AG08395 (cell line): ENCODE measurements around the gene EPHB2.
A peak's percentile ranks its signal among the peaks of the same experiment; 100 is the strongest.

Experiments
- DNase-seq: peaks from one replicate; pipeline ENCODE4 v3.0.0; 2012; ENCODE audit warnings: mixed read lengths, low spot score

The EPHB2 gene

DNA sequence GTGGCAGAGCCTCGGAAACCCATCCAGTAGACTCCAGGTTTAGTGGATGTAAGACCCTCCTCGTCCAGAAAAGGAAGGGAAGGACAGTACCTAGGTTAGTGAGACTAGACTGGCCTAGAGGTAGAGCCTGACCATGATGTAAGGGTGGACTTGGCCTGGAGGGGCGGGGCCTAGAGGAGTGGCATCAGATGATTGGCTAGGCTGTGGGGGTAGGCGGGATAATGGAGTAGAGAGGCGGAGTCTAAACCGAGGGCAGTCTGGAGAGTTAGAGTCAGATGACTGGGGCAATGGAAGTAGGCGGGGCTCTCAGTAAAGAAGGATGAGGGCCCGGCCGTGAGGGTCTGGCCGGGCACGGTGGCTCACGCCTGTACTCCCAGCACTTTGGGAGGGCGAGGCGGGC is 70.1 kb downstream of the EPHB2 start:
- DNase-seq = peak; percentile 36

DNA sequence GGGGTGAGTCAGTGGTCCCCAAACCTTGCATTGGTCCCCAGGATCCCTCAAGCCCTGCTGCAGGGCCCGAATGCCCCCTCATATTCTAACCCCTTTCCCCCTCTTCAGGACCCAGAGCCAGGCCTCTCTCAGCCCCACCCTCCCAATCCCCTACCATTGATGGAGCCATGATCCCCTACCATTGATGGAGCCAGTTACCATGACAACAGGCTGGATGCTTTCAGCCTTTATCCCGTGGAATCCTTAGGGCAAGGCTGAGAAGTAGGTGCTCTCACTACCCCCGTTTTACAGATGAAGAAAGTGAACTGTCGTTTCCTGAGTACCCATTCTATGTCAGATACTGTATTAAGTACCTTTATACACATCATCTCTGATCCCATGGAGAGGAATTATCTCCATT is 70.8 kb downstream of the EPHB2 start:
- DNase-seq = no peak

DNA sequence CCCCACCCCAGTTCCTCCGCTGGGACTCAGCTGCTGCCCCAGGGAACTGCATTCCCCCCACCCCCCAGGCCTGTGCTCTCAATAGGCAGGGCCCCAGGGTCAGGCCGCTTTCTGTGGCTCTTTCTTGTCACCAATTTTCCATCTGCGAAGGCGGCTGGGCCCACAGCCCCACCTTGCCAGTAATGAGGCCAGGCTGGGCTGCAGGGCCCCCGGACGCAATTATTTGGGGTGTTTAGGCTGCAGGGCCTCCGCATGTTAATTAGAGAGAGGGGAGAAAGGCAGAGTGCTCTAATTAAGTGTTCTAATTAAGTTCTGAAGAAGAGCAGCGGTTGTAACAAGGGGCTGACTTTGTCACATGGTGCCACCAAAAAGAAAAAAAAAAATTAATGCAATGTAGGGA is 71.8 kb downstream of the EPHB2 start:
- DNase-seq = no peak

DNA sequence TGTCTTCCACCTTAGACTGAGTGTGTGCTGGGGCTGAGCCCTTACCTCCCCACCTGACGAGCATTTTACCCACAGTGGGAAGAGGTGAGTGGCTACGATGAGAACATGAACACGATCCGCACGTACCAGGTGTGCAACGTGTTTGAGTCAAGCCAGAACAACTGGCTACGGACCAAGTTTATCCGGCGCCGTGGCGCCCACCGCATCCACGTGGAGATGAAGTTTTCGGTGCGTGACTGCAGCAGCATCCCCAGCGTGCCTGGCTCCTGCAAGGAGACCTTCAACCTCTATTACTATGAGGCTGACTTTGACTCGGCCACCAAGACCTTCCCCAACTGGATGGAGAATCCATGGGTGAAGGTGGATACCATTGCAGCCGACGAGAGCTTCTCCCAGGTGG is 73.7 kb downstream of the EPHB2 start:
- DNase-seq = no peak

DNA sequence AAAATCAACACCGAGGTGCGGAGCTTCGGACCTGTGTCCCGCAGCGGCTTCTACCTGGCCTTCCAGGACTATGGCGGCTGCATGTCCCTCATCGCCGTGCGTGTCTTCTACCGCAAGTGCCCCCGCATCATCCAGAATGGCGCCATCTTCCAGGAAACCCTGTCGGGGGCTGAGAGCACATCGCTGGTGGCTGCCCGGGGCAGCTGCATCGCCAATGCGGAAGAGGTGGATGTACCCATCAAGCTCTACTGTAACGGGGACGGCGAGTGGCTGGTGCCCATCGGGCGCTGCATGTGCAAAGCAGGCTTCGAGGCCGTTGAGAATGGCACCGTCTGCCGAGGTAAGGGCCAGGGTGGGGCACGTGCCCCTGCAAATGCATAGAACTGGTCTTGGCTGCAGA is 74.1 kb downstream of the EPHB2 start:
- no peak for DNase-seq

DNA sequence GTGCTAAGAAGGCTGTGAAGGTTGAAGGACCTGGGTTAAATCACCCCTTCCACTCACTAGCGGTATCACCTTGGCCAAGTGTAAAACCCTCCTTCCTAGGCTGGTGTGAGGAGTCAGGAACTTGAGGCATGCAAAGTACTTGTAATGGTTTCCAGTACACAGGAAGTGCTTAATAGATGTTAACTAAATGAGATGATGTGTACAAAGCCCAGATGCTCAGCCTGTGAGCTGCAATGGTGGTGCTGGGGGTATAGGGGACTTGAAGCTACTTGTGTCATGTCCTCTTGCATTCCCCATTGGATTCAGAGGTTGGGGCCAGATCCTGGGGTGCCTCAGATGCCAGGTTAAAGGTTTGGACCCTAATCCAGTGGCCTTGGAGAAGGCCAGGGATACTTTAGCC is 75.5 kb downstream of the EPHB2 start:
- no peak for DNase-seq

DNA sequence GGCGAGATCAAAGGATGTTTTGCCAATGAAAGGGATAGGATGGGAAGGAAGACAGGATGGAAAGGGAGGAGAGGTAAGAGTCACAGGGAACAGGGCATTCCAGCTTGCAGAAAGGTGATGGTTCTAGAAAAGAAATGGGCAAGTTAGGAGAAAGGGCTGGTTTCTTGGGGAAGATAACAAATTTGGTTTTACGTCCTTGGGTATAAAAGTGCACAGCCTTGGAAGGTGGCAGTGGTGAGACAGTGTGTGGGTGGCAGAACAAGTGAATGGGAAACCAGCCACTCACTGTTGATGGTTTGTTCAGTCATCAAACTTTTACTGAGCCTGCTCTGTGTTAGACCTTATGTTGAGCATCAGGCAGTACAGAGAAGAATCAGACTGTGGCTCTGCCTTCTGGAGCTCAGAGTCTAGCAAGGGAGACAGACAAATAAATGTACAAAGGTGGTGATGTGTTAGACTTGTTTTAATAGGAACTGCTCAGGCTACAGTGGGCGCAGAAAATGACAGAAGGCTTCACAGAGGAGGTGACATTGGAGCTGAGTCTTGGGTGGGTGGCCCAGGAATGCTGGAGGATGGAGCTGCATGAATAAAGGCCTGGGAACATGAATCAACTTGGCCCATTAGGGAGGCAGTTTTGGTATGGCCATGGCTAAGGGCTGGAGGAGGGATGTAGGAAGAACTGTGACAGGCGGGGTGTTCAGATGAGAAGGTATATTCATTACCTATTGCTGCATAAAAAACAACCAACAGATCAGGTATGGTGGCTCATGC is 76.3 kb downstream of the EPHB2 start:
- DNase-seq = no peak

DNA sequence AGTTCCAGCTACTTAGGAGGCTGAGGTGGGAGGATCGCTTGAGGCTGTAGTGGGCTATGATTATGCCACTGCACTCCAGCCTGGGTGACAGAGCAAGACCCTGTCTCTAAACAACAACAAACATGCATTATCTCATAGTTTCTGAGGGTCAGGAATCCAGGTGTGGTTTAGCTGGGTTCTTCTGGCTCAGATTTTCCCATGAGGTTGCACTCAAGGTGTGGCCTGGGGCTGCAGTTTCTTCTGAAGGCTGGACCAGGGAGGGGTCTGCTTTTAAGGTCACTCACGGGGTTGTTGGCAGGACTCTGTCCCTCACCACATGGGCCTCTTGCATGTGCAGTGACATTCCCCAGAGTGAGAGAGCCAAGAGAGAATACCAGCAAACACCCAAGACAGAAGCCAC is 77.0 kb downstream of the EPHB2 start:
- DNase-seq = no peak

DNA sequence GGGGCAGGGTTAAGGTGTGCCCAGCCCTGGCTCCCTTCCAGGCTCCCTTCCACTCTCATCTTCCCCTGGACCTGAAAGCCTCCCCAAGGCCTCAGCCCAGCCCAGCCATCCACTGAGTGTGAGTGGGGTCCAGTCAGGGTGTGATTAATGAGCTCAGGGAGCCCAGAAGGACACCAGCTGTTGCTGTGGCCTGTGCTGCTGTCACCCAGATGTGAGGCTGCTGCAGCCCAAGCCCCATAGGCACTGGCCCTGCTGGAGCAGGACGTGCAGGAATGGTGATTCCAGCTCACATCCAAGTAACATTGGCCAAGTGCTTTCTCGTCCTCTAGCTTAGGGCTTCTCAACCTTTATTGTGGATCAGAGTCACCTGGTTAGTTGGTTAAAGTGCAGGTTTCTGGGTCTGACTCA is 77.6 kb downstream of the EPHB2 start:
- DNase-seq = no peak

DNA sequence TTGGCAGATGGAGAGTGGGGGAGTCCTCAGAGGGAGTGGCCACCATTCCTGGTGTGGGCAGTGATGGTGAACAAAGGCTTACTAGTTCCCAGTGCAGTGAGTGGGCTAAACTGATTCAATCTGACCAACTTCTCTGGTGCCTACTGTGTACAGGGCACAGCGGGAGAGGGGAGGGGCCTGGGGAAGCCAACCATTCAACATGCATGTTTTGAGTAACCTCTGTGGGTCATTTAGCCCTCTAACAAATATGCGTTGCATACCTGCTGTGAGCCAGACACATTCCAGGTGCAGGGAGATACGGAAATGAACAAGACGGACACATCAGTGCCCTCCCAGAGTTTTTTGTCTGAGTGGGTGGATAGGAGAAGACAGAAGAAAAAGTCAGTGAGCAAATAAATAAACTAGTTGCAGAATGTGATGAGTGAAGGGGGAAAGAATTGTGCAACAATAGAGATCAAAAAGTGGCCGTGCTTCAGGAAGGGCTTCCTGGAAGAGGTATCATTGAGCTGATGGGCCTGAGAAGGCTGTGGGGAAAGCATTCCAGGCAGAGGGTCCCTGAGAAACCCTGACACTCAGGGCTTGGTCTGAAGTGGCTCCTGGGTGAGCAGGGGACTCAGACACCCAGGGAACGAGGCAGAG is 78.8 kb downstream of the EPHB2 start:
- DNase-seq = no peak

DNA sequence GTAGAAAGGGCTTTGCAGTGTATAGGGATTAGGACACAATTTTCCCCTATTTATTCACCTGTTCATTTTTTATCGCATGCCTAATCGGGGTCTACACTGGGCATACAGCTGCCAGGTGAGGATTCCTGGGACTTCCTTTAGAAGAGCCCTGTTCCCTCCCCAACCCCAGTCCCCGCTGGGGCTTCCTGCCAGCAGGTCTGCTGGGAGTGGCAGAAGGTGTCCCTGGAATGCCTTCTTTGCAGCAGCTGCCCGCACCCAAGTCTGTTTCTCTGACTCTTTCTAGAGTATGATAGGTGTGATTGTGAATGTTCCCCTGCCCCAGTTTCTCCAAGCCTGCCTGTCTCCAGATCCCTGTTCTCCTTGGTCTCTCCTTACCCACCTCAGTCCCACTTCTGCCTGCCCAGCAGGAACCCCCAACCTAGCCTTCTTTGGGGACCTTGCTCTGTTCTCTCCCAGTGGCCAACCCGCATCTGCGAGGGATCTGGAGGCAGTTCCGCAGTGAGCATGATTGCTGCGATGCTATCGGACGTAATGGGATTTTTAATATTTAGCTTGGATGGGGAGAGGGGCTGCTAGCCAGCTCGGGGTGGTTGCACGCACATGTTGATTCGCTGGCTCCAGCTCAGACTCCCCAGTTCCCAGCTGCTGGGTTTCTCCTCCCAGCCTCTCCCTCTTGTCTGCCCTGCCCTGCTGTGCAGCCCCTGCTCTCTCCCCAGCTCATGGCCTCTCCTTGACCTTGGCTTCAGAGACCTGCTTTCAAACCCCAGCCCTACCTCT is 79.8 kb downstream of the EPHB2 start:
- no peak for DNase-seq

DNA sequence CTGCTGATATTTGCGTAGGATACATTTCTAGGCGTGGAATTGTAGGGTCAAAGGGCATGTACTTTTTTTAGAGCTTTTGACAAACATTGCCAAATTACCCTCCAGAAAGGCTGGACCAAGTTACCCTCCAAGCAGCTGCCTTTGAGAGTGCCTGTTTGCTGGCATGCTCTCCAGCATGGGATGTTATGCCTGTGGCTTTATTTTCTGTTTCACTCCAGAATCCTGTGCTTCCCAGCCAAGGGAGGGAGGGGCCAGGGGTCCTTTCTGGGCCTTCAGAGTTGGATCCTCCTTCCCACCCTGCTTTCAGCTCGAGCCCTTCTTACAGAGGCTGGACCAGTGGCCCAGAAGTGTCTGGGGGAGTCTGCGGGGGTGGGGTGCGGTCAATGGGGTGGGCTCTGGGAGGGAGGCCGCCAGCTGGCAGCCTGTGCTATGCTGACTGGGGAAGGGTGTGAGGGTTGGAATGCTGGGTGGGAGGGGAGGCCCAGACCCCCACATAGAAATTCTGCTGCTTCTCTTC is 81.2 kb downstream of the EPHB2 start:
- no peak for DNase-seq

DNA sequence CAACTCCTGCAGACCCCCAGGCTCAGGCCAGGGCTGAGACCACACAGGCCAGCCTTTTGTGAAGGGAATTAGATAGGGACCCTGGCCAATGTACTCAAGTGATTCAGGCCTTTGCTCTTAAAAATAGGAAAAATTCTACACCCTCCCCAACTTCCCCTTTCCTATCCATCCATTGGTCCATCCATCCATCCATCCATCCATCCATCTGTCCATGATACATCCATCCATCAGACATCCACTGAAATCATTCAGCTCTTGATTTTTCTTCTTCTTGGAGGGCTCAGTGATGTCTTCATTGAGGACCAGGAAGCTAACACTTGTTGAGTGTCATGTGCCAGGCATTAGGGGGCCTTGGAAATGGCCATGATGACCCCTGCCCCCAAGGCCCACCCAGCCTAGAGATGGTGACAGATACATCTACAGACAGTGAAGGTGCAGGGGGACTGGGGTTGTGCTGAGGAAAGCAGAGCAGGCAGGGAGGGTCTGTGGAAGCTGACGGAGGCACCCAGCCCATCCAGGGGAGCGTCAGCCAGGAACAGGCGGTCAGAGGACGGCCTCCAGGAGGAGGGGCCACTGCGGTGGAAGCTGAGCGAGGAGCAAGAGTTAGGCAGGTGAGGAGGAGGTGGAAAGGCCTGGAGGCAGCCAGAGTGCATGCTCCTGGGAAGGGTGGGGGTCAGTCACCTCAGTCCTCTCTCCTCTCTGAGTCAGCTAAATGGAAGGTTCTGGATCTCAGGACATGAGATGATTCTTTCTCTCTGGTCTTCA is 81.9 kb downstream of the EPHB2 start:
- no peak for DNase-seq

DNA sequence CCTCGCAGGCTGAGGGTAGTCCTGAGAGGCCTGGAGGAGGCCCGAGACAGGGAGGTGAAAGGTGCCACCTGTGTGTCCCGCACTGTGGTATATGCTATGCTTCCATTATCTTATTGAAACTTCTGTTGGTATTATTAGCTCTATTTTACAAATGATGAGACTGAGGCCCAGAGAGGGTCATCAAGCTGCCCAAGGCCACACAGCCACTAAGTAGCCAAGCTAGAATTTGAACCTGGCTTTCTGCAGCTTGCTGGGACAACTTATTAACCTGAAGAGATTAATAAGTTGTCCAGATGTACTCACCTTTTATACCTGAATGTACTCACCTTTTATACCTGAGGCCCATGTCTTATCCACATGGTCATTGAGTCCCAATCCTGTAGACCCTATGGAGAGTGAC is 83.0 kb downstream of the EPHB2 start:
- DNase-seq = no peak

DNA sequence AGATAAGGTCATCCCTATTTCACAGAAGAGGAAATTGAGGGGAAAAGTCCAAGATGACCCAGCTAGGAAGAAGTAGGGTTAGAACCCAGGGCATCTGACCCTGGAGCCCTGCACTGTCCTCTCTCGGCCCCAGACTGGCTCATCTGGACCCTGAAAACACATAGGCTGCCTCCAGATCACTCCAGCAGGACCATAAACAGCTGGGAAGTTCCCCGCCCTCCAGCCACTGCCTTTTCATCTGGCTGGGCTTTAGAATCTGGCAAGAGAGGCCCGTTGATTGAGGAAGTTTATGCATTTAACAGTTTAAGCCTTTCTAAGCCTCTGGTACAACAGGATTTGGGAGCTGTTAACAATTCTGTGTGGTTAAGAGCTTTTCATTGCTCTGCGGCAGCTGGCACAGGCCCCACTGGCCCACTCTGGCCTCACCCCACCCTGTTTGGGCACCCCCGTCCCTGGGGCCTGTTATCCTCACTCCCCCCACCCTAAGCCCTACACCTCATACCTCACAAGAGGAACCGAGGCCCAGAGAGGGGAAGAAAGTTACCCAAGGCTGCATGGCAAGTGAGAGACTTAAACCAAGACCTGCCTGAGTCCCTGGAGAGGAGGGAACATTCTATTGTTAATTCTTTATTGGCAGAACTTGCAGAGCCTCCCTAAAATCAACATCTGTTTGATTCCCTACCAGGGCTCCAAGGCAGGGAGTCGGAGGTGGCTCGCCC is 84.2 kb downstream of the EPHB2 start:
- DNase-seq = peak; percentile 53

DNA sequence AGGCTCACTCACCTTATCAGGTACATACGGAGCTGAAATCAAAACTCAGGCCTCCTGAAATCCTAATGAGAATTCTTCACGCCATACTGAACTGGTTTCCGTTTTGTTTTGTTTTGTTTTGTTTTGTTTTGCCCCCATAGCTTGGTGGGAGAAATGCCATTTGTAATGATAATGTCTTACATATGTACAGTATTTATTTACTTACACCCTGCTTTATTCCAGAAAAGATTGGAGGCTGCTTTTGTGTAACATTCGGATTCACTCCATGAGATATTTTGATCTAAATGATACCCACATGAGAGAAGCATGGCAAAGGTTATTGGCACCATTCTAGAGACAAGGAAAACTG is 84.7 kb downstream of the EPHB2 start:
- no peak for DNase-seq

DNA sequence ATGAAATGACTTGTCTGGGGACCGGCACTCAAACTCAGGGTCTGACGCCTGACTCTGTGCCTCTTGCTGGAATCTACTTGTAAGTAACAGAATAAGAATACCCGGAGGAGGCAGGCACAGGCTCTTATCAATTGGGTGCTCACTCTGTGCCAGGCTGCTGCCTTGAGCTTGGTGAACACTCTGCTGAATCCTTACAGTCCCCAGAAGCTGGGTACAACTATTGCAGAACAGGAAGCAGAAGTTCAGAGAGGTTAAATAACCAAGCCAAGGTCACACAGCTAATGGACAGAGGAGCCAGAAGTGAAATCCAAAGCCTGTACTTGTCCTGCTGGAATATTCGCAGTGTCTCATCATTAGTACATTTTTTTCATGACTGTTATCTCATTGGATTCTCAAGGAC is 86.0 kb downstream of the EPHB2 start:
- no peak for DNase-seq

DNA sequence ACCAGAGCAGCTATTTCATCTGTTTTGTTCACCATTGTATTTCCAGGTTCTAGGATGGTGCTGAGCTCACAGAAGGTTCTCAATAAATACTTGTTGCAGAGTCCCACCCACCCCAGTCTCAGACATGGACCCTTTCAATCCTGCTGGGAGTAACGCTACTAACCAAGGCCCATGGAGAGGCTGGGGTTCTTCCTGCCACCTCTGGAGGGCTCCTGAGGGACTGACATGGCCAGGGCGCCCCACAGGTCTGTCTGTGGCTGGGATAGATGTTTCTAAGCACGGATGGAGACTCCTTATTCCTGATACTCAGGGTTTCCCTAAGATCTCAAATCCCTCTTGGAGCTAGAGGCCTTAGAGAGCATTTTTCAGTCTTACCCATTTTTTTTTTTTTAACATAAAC is 87.4 kb downstream of the EPHB2 start:
- no peak for DNase-seq

DNA sequence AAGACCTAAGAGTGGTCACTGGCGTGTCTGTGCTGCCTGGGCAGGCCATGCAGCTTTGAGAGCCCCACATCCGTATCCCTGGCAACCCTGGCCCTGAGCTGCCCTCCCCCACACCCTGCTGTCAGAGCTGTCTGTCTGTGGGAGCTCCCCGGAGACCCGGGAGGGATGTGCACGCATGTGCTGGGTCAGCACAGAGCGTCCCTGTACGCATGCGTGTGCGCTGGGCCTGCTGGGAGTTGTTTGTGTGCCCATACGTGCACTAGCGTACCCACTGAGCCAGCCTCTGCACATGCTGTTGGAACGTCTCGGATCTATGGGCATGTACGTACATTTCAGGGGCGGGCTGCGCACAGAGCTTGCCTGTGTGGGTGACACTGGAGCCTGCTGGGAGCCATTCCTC is 89.3 kb downstream of the EPHB2 start:
- DNase-seq = no peak

DNA sequence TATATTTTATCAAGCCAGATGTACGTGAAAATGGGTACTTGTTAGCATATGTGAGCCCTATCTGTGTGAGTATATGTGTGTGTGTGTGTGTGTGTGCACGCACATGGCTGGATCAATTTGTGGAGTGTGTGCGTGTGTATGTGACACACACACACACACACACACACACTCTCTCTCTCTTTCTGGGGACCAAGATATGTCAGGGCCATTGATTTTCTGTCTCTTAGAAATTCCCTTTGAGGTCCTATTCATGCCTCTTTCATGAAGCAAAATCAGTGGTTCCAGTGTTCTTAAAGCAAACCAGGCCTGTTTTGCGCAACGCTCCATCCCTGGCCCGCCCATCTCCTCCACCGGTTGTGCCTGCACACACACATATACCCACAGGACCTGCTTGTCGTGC is 90.0 kb downstream of the EPHB2 start:
- no peak for DNase-seq

DNA sequence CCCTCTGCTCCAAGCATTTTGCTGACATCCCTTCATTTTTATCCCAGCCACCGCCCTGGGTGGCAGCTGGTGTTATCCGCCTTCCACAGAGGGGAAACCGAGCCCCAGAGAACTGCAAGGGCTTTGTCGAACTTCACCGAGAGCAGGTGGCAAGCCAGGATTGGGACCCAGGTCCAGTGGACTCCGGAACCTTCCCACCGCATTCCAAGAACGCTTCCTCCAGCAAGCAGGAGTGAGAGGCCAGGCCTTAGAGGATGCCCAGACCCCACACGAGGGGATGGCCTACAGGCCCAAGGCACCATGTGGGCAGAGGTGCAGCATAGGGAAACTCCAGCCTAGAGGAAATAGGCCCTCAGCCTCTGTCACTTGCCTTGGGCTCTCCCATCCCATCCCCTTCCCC is 90.7 kb downstream of the EPHB2 start:
- DNase-seq = no peak

DNA sequence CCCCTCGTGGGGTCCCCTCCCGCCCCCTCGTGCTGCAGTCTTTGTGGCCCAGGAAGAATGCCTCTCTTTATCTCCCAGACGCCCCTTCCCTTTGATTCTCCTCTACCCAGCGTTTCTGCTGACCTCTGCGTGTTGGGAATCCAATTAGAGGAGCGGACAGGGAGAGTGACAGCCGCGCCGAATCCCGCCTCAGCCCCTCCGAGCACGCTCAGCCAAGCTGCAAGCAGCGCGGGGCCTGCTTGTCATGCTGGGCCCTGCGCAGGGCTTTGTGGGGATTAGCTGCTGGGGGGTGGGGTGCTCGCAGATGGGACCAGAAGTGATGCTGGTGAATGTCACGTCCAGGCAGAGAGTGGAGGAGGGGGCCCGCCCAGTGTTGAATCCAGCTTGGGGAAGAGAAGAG is 91.1 kb downstream of the EPHB2 start:
- DNase-seq = no peak
